HG03521 (cell line): ENCODE data around the gene DNM3.

Source experiments
- ATAC-seq: cut with Tn5 transposase; IDR thresholded peaks from one replicate; pipeline ENCODE4 v1.9.1; 2021; ENCODE audit warnings: mild to moderate bottlenecking, moderate library complexity; ENCODE audit not compliant: unreplicated experiment

Gene DNM3

DNA sequence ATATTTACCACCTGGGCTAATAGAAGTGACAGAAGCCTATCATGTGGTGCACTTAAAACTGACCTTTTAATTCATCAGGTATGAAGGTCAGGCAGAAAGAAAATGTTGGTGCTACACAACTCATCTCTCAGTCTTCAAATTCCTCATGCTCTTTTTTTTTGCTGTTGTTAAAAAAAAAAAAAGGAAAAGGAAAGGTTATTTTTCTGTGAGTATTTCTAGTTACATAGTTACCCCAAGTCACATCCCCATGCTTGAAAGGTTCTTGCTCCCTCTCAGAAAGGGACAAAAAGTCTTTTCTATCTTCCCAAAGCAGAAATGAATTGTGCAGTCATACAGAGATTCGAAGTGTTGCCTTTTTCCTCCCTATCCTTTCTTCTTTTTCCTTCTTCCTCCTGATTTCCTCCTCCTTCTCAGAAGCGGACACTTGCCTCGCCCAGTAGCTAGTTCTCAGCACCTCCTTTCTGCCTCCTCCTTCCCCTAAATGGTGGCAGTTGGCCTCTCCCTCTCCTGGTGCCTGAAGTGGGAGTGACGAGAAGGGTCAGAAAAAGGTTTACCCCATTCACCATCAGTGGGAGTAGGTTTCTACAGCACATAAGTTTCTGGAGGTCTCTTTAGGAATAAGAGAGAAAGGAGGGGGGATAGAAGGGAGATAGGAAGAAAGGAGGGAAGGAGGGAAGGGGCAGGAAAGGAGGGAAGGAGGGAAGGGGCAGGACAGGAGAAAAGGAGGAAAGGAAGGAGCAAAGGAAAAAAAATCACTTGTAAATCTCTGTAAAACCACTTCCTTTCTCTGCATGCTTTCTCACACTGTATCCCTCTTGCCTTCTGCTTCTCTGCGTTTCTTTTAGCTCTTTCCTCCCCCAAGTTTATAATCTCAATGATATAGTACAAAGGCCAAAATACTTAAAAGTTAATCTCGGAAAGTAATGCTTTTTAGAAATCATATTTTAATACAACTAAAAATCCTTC, 558.7 kb downstream of the DNM3 start:
- ATAC-seq = no peak

DNA sequence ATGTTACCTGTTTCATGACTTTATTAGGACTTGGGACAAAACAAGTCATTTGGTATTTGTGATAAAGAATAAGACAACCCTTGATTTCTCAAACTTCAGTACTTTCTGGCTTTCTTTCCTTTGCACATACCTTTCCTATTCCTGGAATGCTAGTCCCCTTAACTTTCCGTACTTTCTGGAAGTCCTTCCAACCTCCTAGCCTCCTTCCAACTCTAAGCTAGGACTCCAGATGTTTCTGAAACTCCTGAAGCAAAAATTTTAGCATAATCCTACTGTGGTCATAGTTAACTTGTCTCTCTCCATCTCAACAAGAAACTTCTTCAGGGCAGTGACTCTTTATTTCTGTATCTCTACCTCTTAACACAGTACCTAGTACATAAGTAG, 559.4 kb downstream of the DNM3 start:
- ATAC-seq = no peak

- no peak for ATAC-seq
Observed at GRCh38 chr1:172401477-172401876, 560.2 kb downstream of the DNM3 start.

DNA sequence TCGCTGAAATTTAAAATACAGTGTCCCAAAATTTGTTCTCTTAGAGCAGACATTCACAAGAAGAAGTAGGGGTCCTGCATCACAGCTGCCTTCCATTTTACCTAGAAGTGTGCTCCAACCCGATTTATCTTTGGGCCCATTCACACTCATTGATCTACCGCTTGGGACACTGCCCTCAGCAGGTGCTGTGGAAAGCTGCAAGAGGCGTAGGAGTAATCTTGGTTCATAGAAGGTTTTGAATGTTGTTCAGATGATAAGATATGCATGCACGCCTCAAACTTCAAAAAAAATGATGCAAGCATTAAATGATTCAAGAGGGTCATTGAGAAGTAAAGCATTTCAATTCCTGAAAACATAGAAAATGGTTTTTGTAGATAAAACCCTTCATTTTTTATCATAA, 560.6 kb downstream of the DNM3 start:
- no peak for ATAC-seq

DNA sequence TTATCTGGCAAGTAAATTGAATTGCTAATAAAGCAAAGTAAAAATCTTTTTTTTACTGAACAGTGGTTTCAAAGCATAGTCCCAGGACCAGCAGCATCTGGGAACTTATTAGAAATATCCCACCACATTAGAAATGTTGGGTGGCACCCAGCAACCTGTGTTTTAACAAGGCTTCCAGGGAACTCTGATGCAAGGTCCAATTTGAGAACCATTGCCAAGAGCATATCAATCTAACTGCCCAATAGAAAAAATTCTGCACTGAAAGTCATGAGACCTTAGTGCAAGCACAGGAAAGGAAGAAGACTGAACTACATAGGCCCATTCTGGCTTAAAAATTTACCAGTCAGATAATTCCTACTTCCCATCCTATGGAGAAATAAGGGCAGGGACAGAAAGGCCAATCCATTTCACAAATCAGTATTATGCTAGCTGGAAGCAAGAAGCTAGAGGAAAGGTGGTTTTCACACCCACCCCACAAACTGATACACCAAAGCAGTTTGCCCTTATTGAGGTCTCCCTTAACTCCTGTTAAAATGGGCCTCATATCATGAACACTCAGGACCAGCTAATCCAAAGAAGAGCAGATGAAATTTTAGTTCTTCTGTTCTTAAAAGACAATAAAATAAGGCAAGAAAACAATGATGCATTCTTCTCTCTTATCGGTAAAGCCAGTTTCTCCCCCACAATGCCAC, 561.7 kb downstream of the DNM3 start:
- no peak for ATAC-seq

DNA sequence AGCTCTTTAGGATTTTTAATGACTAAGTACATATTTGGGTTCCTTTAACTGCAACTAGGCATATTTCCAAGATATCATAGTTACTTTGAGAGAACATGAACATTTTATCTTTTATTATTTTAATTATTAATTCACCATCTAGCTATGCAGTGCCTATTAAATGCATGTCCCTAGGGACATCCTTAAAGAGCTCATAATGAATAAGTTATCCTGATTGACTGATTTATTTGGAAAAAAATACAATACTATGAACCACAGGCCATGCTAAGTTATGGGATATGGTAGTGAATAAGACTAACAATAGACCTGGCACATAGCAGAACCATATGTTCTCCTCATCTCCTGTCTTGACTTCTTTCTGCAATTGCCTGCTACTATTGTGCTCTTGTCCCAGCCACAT, 562.8 kb downstream of the DNM3 start:
- ATAC-seq = no peak

DNA sequence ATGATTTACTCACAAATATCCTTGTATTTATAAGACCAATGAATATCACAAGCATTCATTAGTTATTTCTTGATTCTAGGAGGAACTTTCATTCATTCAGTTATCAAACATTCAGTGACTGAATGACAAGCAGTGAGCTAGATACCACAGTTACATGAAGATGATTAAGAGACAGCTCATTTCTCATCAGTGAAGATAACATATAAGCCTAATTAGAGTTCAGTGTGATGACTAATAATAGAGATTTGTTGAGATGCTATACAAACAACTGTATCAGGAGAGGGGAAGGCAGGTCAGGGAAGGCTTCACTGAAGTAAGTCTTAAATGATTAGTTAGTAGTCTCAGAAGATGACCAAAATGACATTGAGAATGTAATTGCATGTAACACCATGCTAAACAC, 564.6 kb downstream of the DNM3 start:
- no peak for ATAC-seq

GRCh38 chr1:172406968-172407367, 565.7 kb downstream of the DNM3 start:
- ATAC-seq = no peak

DNA sequence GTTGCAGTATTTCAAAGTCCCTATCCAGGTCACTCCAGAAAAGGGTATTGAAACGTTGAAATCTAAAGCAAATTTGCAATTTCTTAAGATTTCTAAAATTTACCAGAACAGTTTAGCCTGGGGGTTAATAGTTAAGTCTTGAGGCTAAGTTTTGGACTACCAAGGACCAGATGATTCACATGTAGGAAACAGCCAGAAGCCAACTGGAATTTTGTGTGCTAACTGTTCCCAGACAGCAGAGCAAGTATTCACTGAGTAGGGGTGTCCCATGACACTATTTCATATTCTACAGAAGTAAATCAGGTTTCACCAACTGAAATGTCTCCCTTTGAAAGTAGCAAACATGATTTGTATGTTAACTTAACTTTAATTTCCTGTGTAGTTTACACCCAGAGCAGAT, 567.7 kb downstream of the DNM3 start:
- ATAC-seq = no peak

DNA sequence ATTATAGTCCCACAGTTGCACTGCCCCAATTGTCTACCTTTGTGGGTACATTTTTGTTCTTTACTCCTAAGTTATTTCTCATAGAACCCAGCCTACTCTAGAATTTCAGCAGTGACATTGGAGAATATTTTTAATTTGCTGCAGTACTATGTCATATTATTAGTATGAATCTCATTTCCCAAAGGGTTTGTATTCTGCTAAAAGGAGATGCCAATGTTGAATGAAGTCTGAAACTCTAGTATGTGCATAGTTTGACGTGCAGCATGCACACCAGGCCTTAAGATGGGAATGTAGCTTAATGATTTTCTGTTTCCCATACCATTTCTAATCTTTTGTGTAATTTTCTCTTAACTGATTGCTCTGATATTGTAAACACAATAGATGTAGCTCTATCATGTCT, 568.7 kb downstream of the DNM3 start:
- ATAC-seq = no peak

- ATAC-seq = no peak
Observed at GRCh38 chr1:172411791-172412338, 570.6 kb downstream of the DNM3 start.

GRCh38 chr1:172414331-172414730, 573.0 kb downstream of the DNM3 start:
- no peak for ATAC-seq

DNA sequence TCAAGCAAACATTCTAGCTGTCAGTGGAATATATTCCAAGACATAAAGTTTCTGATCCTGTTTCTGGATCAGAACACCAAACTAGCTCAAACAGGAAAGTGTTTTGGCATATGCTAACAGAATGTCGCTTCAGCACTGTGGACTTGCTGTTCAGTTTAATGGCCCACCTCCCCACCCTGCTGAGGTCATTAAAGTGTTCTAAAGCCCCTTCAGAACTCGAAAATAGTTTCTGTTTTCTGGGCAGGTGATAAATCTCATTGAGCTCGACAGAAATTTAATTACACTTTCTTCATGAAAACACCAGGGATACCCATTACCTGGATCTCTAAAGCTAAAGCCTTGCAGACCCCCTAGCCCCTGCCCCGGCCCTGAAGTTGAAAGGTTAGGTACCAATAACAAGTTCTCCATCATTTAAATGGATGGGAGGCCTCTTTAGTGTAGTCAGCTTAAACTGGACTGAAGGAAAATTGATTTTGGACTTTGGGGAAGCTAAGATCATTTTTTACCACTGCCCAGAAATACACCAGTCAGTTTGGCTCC, 575.3 kb downstream of the DNM3 start:
- ATAC-seq = no peak

- no peak for ATAC-seq
Observed at GRCh38 chr1:172417557-172417956, 576.3 kb downstream of the DNM3 start.

- no peak for ATAC-seq
Observed at GRCh38 chr1:172420385-172420784, 579.1 kb downstream of the DNM3 start, which contains the start of gene C1orf105. C1orf105 (plus strand) TSS chr1:172420685; CDS start chr1:172420886, 201 bp downstream.

- no peak for ATAC-seq
Observed at GRCh38 chr1:172421974-172422604, 580.8 kb downstream of the DNM3 start.

DNA sequence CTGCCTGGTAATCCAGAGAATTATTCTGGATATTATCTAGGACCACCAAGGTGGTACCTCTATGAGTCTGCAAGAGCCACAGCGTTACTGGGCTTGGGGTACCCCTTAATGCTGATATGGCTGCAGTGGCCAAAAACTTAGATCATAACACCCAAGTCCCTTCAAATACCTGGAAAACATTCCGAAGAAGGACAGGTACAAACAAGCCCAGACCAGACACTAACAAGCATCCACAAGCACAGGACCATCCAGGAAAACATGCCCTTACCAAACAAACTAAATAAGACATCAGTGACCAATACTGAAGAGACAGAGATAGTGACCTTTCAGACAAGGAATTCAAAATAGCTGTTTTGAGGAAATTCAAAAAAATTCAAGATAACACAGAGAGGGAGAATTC, 582.0 kb downstream of the DNM3 start:
- no peak for ATAC-seq

DNA sequence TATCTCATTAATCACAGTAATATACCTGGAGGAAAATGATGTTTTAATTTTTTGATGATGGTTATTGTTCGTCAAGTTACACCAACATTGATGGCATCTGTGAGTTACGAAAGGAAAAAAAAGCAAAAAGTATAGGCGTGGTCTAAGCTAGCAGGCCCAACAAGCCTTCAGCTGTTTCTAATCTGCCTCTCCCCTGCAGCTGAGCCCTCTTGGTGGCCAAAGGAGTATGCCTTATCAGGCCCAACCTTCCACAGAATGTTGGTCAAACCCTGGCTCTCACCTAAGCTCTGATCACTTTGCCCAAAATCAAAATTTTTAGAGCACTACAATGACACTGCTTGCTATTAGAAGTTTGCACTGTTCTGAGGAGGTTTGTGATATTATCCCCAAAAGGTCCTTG, 584.0 kb downstream of the DNM3 start:
- ATAC-seq = no peak

- no peak for ATAC-seq
Observed at GRCh38 chr1:172427191-172427590, 585.9 kb downstream of the DNM3 start.

- no peak for ATAC-seq
Observed at GRCh38 chr1:172429331-172430127, 588.2 kb downstream of the DNM3 start.
